IMR-90 (cell line): ENCODE results near the gene CFAP299. TPM values are rescaled to one million over a fixed set of nuclear protein-coding genes. Genes with fewer than 3 reads are reported as not detected.

ENCODE experiments used
- ATAC-seq: fragments of 200-7000 bp; cut with Tn5 transposase; 2 replicates; pipeline ENCODE4 v1.9.1; 2020; ENCODE audit warnings: low read depth, mild to moderate bottlenecking, moderate library complexity
- BruUV-seq: library from RNA; stranded (reverse); fragments of 400-500 nt; replicated peaks from 2 replicates; lab custom pipeline; 2021; lab: Mats Ljungman, UMichigan
- CTCF ChIA-PET: fragments of 300-600 bp; formaldehyde crosslinking; extraction: SDS; loops from one replicate; lab custom pipeline; 2021; ENCODE audit warnings: antibody characterized with exemption; lab: Yijun Ruan, JAX
- POLR2A ChIA-PET: fragments of 300-600 bp; sonication (Branson Sonifier 250); formaldehyde crosslinking; loops from one replicate; lab custom pipeline; 2022; ENCODE audit warnings: antibody characterized with exemption; ENCODE audit not compliant: unreplicated experiment; lab: Charles Lee
- DNase-seq: peaks from one replicate; pipeline ENCODE4 v3.0.0; 2013
- H2AFZ ChIP-seq: replicated peaks from 2 replicates; pipeline ENCODE3; 2013; ENCODE audit warnings: low read length, mild to moderate bottlenecking; ENCODE audit not compliant: poor library complexity
- H2AK5ac ChIP-seq: 2 replicates; pipeline ENCODE4 v1.6.1; 2013; ENCODE audit warnings: low read depth, low read length, inconsistent platforms
- H2AK9ac ChIP-seq: replicated peaks from 2 replicates; pipeline ENCODE3; 2013; ENCODE audit warnings: mild to moderate bottlenecking, low read depth, low read length, moderate library complexity; ENCODE audit not compliant: poor library complexity
- H2BK120ac ChIP-seq: 2 replicates; pipeline ENCODE4 v1.6.1; 2013; ENCODE audit warnings: low read depth, low read length, inconsistent platforms
- H2BK15ac ChIP-seq: 3 replicates; pipeline ENCODE4 v1.6.1; 2013; ENCODE audit warnings: low read depth, low read length, inconsistent platforms
- H2BK20ac ChIP-seq: 2 replicates; pipeline ENCODE4 v1.6.1; 2013; ENCODE audit warnings: low read depth, mild to moderate bottlenecking, inconsistent platforms, low read length, moderate library complexity
- H2BK5ac ChIP-seq: 2 replicates; pipeline ENCODE4 v1.6.1; 2013; ENCODE audit warnings: mild to moderate bottlenecking, low read depth, low read length, inconsistent platforms; ENCODE audit not compliant: poor library complexity, severe bottlenecking
- H3K14ac ChIP-seq: replicated peaks from 2 replicates; pipeline ENCODE4 v1.6.1; 2013; ENCODE audit warnings: low read depth, low read length, inconsistent platforms
- H3K18ac ChIP-seq: 2 replicates; pipeline ENCODE4 v1.6.1; 2013; ENCODE audit warnings: low read depth, low read length, control low read depth
- H3K23ac ChIP-seq: 2 replicates; pipeline ENCODE4 v1.6.1; 2013; ENCODE audit warnings: low read depth, low read length, inconsistent platforms
- H3K27ac ChIP-seq: 2 replicates; pipeline ENCODE4 v1.5.1; 2013; ENCODE audit warnings: mild to moderate bottlenecking, control low read depth, low read length; ENCODE audit not compliant: insufficient read depth
- H3K27me3 ChIP-seq: 2 replicates; pipeline ENCODE4 v1.6.1; 2013; ENCODE audit warnings: low read length; ENCODE audit not compliant: control insufficient read depth, insufficient read depth
- H3K36me3 ChIP-seq: 2 replicates; pipeline ENCODE4 v1.6.1; 2013; ENCODE audit warnings: low read length, mixed read lengths; ENCODE audit not compliant: control insufficient read depth, insufficient read depth
- H3K4ac ChIP-seq: 2 replicates; pipeline ENCODE4 v1.6.1; 2013; ENCODE audit warnings: low read depth, low read length, inconsistent platforms
- H3K4me1 ChIP-seq: 2 replicates; pipeline ENCODE4 v1.6.1; 2013; ENCODE audit warnings: low read length, mixed read lengths; ENCODE audit not compliant: control insufficient read depth, insufficient read depth
- H3K4me2 ChIP-seq: 2 replicates; pipeline ENCODE4 v1.6.1; 2013; ENCODE audit warnings: low read depth, mild to moderate bottlenecking, control low read depth, low read length, moderate library complexity
- H3K4me3 ChIP-seq: 2 replicates; pipeline ENCODE4 v1.5.1; 2013; ENCODE audit warnings: low read depth, mild to moderate bottlenecking, control low read depth, low read length, moderate library complexity; ENCODE audit not compliant: insufficient read depth
- H3K56ac ChIP-seq: 2 replicates; pipeline ENCODE4 v1.6.1; 2013; ENCODE audit warnings: low read length, inconsistent platforms; ENCODE audit not compliant: insufficient read depth; ENCODE audit errors: extremely low read depth
- H3K79me1 ChIP-seq, 2 experiments: 2 replicates each; pipeline ENCODE4 v1.6.1; 2013; ENCODE audit warnings: low read length in 2 of 2, inconsistent platforms in 1 of 2, low read depth in 1 of 2
- H3K9ac ChIP-seq: 2 replicates; pipeline ENCODE4 v1.6.1; 2013; ENCODE audit warnings: low read depth, low read length, control low read depth
- H3K9me1 ChIP-seq: 2 replicates; pipeline ENCODE4 v1.6.1; 2013; ENCODE audit warnings: low read length, inconsistent platforms; ENCODE audit not compliant: insufficient read depth
- H3K9me3 ChIP-seq: 2 replicates; pipeline ENCODE4 v1.6.1; 2013; ENCODE audit warnings: low read length; ENCODE audit not compliant: control insufficient read depth, insufficient read depth
- H4K20me1 ChIP-seq: 2 replicates; pipeline ENCODE4 v1.6.1; 2013; ENCODE audit warnings: low read length, inconsistent platforms; ENCODE audit not compliant: insufficient read depth
- H4K5ac ChIP-seq: 2 replicates; pipeline ENCODE4 v1.6.1; 2013; ENCODE audit warnings: mild to moderate bottlenecking, low read depth, low read length, control low read depth
- H4K8ac ChIP-seq, 2 experiments: 2 replicates each; pipeline ENCODE4 v1.6.1; 2013; ENCODE audit warnings: low read depth in 2 of 2, low read length in 2 of 2, control low read depth in 1 of 2, inconsistent platforms in 1 of 2
- H4K91ac ChIP-seq: 2 replicates; pipeline ENCODE4 v1.6.1; 2013; ENCODE audit warnings: low read depth, low read length, inconsistent platforms; ENCODE audit not compliant: insufficient read depth
- BHLHE40 ChIP-seq: fragments of 150-350 bp; IDR thresholded peaks from 2 replicates; pipeline ENCODE4 v1.6.1; 2016; ENCODE audit warnings: mild to moderate bottlenecking, low read depth, low read length
- CHD1 ChIP-seq: IDR thresholded peaks from 2 replicates; pipeline ENCODE4 v1.6.1; 2012; ENCODE audit warnings: low read depth, low read length, improper control_type of control experiment
- ELK1 ChIP-seq: fragments of 150-350 bp; IDR thresholded peaks from 2 replicates; pipeline ENCODE4 v1.6.1; 2016; ENCODE audit warnings: low read depth, mild to moderate bottlenecking, low read length, moderate library complexity, borderline replicate concordance
- FOS ChIP-seq: fragments of 150-350 bp; IDR thresholded peaks from 2 replicates; pipeline ENCODE4 v1.6.1; 2016; ENCODE audit warnings: low read depth, low read length
- MAZ ChIP-seq: IDR thresholded peaks from 2 replicates; pipeline ENCODE4 v1.6.1; 2012; ENCODE audit warnings: low read depth, mild to moderate bottlenecking, low read length, improper control_type of control experiment, moderate library complexity, borderline replicate concordance
- MXI1 ChIP-seq: IDR thresholded peaks from 2 replicates; pipeline ENCODE4 v1.6.1; 2012; ENCODE audit warnings: low read depth, mild to moderate bottlenecking, low read length, moderate library complexity, borderline replicate concordance
- RAD21 ChIP-seq: IDR thresholded peaks from 2 replicates; pipeline ENCODE4 v1.6.1; 2012; ENCODE audit warnings: low read length, improper control_type of control experiment
- dilution Hi-C: fragments of 300-500 bp; cut with HindIII; formaldehyde crosslinking; loops from one replicate; pipeline ENCODE4 v1.14.3; 2018; ENCODE audit warnings: low sequenced_read_pairs; ENCODE audit not compliant: unreplicated experiment
- in situ Hi-C: fragments of 300-500 bp; cut with MboI; formaldehyde crosslinking; loops from 3 replicates; pipeline ENCODE4 v1.14.3; 2019; ENCODE audit warnings: low sequenced_read_pairs, inconsistent platforms, mixed read lengths
- intact Hi-C: fragments of 100-400 bp; cut with micrococcal nuclease; formaldehyde crosslinking; loops from 2 replicates; pipeline ENCODE4 v1.10.0; 2022
- polyA plus RNA-seq, 3 experiments: library from polyadenylated mRNA; depleted of rRNA; stranded (reverse); fragments of >200 nt; gene quantifications; 2 replicates each; pipeline ENCODE4 v1.2.3, GENCODE V29; 2012; ENCODE audit warnings: low replicate concordance in 1 of 3
- total RNA-seq: library from RNA; depleted of rRNA; stranded (reverse); fragments of >200 nt; gene quantifications from 2 replicates; pipeline ENCODE4 v1.2.3, GENCODE V29; 2012
- TF ChIP-seq, protein P1 (sequence below): conservative IDR thresholded peaks from 2 replicates; pipeline ENCODE4 v1.5.1; 2012; ENCODE audit warnings: mild to moderate bottlenecking, low read depth, low read length, improper control_type of control experiment

Gene CFAP299
- total and polyA plus RNA-seq, 2 of the 4 experiments (the other 2 are of a cell fraction): 1.0 to 1.1 TPM

DNA sequence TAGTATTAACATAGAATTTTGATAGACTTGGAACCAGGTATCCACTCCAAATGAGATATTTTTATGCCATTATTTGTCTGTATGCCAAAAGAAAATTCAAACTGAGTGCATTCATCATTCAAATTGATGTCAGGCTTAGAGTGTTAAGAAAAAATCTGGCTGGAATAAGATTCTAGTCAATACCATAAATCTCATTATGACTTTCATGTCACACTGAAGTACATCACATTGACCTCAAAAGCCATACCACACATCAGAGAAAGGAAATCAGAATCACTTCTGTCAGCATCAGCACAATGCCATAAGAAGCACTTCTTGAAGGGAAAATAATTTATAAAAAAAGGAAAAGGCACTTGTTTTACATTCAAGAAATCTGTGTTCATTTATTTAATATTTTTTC lies 575.9 kb downstream of the CFAP299 start:
- TF ChIP-seq CHD1 (no peak), ELK1 (no peak), MXI1 (no peak), RAD21 (no peak), MAZ (no peak), BHLHE40 (no peak), FOS (no peak)
- TF ChIP-seq, protein P1, sequence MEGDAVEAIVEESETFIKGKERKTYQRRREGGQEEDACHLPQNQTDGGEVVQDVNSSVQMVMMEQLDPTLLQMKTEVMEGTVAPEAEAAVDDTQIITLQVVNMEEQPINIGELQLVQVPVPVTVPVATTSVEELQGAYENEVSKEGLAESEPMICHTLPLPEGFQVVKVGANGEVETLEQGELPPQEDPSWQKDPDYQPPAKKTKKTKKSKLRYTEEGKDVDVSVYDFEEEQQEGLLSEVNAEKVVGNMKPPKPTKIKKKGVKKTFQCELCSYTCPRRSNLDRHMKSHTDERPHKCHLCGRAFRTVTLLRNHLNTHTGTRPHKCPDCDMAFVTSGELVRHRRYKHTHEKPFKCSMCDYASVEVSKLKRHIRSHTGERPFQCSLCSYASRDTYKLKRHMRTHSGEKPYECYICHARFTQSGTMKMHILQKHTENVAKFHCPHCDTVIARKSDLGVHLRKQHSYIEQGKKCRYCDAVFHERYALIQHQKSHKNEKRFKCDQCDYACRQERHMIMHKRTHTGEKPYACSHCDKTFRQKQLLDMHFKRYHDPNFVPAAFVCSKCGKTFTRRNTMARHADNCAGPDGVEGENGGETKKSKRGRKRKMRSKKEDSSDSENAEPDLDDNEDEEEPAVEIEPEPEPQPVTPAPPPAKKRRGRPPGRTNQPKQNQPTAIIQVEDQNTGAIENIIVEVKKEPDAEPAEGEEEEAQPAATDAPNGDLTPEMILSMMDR: no peak
- intact Hi-C loops (no loop called here), dilution Hi-C loops (no loop called here), in situ Hi-C loops (no loop called here)
- ChIA-PET CTCF (no interaction called here), POLR2A (no interaction called here)
- no peak overlapping the region for H2BK20ac ChIP-seq
- H3K9me1 ChIP-seq: no peaks in the 10 kb centered on the region
- H3K27ac ChIP-seq: no peak overlapping the region
- H3K9ac ChIP-seq: no peak overlapping the region
- H3K79me1 ChIP-seq: no peaks in the 10 kb centered on the region
- H2BK120ac ChIP-seq: no peak overlapping the region
- H2BK5ac ChIP-seq: no peak overlapping the region
- no peak overlapping the region for H3K4ac ChIP-seq
- H4K91ac ChIP-seq: no peak overlapping the region
- no peak overlapping the region for H3K4me2 ChIP-seq
- no peak overlapping the region for H4K5ac ChIP-seq
- no peak overlapping the region for H3K18ac ChIP-seq
- H2BK15ac ChIP-seq: no peak overlapping the region
- no peak overlapping the region for H3K14ac ChIP-seq
- no peaks in the 10 kb centered on the region for H3K4me1 ChIP-seq
- H3K27me3 ChIP-seq: no peaks in the 10 kb centered on the region
- no peak overlapping the region for H3K4me3 ChIP-seq
- no peak overlapping the region for H2AK5ac ChIP-seq
- H3K9me3 ChIP-seq: no peaks in the 10 kb centered on the region
- ATAC-seq (no peak), DNase-seq (no peak)
- no TSS peak for BruUV-seq
- H3K36me3 ChIP-seq: no peaks in the 10 kb centered on the region
- no peak overlapping the region for H2AFZ ChIP-seq
- H4K20me1 ChIP-seq: no peaks in the 10 kb centered on the region
- no peak overlapping the region for H3K56ac ChIP-seq
- no peak overlapping the region for H3K23ac ChIP-seq
- no peak overlapping the region for H2AK9ac ChIP-seq
- no peak overlapping the region for H4K8ac ChIP-seq
